ENCODE measurements around the gene ICAM2.

DNA sequence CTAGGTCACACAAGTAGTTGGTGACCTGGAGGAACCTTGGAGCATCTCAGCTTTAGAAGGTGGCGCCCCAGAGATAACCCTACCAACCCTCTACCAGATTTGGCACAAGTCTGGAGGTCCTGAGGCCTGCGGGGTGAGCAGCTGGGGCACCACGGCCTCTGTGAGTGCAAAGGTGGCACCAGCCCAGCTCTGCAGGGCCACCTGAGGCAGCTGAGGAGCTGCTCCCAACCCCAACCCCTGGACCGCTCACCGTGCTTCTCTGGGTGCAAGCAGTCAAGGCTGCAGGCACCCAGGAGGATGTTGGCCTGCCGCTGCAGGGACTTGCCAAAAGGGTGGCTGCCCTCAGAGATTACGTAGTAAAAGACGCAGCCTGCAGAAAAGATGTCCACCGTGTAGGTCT, 28.4 kb upstream of the ICAM2 start:
- TF ChIP-seq, protein P1, sequence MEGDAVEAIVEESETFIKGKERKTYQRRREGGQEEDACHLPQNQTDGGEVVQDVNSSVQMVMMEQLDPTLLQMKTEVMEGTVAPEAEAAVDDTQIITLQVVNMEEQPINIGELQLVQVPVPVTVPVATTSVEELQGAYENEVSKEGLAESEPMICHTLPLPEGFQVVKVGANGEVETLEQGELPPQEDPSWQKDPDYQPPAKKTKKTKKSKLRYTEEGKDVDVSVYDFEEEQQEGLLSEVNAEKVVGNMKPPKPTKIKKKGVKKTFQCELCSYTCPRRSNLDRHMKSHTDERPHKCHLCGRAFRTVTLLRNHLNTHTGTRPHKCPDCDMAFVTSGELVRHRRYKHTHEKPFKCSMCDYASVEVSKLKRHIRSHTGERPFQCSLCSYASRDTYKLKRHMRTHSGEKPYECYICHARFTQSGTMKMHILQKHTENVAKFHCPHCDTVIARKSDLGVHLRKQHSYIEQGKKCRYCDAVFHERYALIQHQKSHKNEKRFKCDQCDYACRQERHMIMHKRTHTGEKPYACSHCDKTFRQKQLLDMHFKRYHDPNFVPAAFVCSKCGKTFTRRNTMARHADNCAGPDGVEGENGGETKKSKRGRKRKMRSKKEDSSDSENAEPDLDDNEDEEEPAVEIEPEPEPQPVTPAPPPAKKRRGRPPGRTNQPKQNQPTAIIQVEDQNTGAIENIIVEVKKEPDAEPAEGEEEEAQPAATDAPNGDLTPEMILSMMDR (IDR thresholded peaks at IDR 0.05): no peak
- no peak for TF ChIP-seq POLR2AphosphoS5 (IDR thresholded peaks at IDR 0.05)
